HG03064 (cell line): ENCODE results near the gene UNC45B.
"Not testable (repeated sequence)": the region's sequence is repeated elsewhere in the genome, so short reads cannot be mapped to it uniquely, and the experiment has no call there.

Source experiments
- ATAC-seq: cut with Tn5 transposase; IDR thresholded peaks from one replicate; pipeline ENCODE4 v1.9.1; 2021; ENCODE audit warnings: low read depth; ENCODE audit not compliant: unreplicated experiment

UNC45B gene

DNA sequence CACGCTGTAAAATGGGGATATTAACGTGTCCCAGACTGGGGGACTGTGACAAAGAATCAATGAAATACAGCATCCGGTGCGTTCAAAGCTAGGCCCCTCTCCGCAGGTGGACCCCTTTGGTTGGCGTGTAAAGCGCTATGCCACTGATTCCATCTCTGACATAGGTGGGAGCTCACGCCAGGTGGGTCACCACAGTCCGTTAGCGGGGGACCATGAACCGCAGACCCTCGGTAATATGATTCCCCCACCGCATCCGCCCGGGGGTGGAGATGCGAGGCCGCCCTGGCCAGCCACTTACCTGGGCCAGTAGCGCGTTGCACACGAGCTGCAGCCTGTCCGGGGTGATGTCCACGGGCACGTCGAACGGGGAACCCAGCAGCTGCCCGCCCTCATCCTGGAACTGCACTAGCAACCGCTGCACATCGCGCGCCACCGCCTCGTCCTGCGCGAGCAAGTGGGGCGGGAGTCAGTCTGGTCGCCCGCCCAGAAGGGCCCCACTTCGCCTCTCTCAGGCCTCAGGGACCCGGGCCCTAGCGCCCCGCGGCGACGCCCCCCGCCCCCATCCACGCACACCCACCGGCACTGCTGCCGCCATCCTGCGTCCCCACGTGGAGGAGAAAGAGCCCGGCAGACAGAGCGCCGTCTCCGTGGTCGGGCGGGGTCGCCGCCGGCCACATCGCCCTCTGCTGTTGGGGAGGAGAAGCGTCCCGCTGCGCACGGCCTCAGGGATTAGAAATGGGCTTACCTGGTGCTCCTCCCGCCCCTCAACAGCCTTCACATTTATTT is 5.7 kb upstream of the UNC45B start, which contains the start of gene NLE1:
TSS of gene NLE1 (minus strand) at position 623 of the 786 bp plus-strand sequence. CDS start at position 595, 28 bp downstream.
- peak; percentile 81 for ATAC-seq

- no peak for ATAC-seq
These were observed 5.2 kb upstream of the UNC45B start for GRCh38 chr17:35142467-35142796.

- no peak for ATAC-seq
These were observed 2.8 kb upstream of the UNC45B start for GRCh38 chr17:35144840-35145239.

GRCh38 chr17:35146214-35146833 is 1.3 kb upstream of the UNC45B start:
- no peak for ATAC-seq

GRCh38 chr17:35148144-35148543 is 527 bp downstream of the UNC45B start:
- ATAC-seq = no peak

GRCh38 chr17:35149941-35150340 is 2.3 kb downstream of the UNC45B start:
- no peak for ATAC-seq

DNA sequence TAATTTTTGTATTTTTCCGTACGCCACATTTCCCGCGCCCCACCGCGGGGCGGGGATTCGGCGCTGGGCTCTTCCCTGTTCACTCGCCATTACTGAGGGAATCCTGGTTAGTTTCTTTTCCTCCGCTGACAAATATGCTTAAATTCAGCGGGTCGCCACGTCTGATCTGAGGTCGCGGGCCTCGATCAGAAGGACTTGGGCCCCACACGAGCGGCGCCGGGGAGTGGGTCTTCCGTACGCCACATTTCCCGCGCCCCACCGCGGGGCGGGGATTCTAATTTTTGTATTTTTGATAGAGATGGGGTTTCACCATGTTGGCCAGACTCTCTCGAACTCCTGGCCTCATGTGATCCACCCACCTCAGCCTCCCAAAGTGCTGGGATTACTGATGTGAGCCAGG is 3.5 kb downstream of the UNC45B start:
- not testable (repeated sequence) for ATAC-seq

GRCh38 chr17:35152421-35153140 is 5.0 kb downstream of the UNC45B start:
- ATAC-seq = no peak

DNA sequence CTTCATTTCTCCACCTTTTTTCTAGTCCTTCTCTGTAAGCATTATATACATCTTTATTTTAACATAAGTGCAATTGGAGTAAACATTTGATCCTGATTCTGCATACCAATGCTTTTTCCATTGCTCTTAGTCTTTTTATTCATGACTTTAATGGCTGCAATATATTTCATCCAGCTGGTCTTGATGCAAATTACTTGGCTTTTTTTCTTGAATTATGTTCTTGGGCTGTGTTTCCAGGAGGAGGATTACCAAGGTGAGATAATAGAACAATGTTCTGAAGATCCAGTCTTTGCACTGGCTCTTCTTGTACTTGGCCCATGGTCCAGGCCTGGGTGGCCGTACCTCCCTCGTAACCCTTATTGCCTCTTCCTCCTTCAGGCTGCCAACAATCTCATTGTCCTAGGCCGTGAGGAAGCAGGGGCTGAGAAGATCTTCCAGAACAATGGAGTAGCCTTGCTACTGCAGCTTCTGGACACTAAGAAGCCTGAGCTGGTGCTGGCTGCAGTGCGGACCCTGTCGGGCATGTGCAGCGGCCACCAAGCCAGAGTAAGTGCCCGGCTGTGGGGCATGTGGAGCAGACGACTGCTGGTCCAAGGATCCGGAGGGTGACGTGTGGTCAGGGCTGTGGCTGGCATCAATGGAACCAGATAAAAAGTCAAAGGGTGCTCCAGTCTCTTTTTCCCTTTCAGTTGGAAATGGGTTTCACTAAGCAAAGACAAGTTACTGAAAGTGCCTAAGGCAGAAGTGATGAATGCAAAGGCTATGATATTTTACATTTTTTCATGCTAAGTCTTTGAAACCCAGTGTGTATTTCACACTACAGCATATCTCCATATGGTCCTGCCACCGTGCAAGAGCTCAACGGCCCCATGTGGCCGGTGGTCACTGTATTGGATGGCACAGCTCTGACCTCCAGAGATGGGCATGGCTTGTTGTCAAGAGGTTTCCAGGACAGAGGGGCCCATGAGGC is 6.9 kb downstream of the UNC45B start:
- ATAC-seq = no peak

GRCh38 chr17:35155246-35155645 is 7.6 kb downstream of the UNC45B start:
- no peak for ATAC-seq

- no peak for ATAC-seq
These were observed 12.3 kb downstream of the UNC45B start for GRCh38 chr17:35159940-35160339.

DNA sequence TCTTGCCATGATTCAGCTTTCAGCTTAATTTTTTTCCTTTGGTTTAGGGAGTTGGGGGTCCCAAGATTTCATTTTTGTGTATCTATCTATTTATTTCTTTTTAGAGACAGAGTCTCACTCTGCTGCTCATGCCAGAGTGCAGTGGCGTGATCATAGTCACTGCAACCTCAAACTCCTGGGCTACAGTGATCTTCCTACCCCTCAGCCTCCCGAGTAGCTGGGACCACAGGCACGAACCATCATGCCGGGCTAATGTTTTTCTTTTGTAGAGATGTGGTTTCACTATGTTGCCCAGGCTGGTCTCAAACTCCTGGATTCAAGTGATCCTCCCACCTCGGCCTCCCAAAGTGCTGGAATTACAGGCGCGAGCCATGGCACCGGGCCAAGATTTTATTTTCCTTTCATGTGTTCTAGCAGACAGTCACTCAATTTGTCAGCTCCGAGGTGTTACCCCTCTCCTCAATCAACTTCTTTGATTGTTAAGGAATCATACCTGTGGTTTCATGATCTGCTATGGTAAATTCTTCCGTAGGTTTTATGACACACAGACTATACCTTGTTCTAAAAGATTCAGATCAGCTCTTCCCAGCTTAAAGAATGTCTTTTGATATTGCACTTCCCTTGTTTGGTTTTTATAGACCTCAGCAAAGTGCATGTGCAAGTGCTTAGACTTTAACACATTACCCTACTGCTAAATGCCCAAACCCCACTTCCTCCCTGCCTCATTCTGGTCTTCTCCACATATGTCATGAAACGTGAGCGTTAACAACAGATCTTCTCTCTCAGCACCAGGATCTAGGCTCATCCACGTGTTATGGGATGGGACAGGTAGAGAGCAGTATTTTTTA is 13.0 kb downstream of the UNC45B start:
- ATAC-seq = no peak

- ATAC-seq = no peak
These were observed 13.7 kb downstream of the UNC45B start for GRCh38 chr17:35161281-35161761.

DNA sequence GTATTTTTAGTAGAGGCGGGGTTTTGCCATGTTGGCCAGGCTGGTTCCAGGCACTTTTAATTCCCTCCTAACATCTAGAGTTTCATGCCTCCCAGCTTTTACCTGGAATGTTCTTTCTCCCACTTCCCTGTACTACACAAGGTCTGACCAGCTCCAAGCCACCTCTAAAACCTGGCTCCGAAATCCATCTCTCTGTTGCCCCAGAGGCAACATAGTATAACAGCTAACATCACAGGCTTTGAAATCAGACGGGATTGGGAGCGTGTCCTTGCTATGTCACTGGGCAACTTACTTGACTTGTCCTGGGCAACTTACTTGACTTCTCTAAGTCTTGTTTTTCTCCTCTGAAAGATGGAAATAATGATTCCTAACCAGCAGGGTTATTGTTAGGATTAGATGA is 15.1 kb downstream of the UNC45B start:
- no peak for ATAC-seq

GRCh38 chr17:35163886-35164285 is 16.3 kb downstream of the UNC45B start:
- no peak for ATAC-seq

DNA sequence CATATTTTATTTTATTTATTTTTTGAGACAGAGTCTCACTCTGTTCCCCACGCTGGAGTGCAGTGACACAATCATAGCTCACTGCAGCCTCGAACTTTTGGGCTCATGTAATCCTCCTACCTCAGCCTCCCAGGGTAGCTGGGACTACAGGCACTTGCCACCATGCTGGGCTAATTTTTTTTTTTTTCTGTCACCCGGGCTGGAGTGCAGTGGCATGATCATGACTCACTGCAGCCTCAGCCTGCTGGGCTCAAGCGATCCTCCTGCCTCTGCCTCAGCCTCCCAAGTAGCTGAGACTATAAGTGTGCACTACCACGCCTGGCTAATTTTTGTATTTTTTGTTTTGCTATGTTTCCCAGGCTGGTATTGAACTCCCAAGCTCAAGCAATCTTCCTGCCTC is 17.1 kb downstream of the UNC45B start:
- ATAC-seq = no peak

DNA sequence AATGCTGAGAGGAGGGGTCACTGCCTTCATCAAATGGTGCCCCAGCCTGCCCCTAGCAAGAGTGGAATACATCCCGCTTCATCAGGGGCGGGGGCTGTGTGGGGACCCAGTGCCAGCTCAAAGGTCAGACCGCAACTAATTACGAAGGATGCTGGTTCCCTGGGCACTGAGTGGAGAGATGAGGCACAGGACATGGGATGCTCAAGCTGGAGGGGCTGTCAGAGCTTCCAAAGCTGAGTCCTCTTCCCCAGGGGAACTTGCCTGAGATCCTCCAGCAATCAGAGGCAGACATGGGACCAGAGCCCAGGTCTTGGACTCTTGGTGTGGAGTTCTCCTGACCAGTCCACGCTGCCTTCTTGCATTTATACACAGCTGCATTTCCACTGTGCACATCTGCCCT is 18.9 kb downstream of the UNC45B start:
- ATAC-seq = no peak

DNA sequence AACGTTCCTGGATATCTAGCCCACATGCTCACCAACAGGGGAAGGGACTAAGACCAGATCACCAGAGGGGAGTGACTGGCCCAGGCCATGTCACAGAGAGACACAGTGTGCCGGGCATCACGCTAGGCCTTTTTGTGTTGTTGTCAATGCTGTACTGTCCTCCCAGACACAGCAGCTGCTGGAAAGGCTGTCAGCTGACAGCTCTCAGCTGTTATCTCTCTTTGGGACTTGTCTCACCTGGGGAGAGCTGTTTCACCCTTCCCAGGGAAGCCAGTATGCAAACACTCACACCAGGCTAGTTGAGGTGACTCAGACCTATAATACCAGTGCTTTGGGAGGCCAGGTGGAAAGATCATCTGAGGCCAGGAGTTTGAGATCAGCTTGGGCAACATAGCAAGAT is 19.4 kb downstream of the UNC45B start:
- no peak for ATAC-seq

DNA sequence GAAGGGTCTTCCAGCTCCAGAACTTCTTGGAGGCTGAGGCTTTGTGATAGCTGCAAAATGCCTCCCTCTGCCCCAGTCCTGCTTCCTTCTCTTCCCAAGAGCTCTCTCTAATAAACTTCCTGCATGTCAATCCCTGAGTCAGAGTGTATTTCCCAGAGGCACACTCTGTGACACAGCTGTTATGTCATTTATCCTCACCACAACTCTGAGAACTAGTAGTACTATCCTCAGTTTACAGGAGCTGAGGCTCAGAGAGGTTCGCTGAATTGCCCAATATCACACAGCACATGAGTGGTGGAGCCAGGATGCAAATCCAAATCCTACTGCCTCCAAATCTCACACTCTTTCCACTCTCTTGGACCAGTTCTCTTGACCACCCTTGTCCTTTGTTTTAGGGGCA is 20.0 kb downstream of the UNC45B start:
- ATAC-seq = no peak
